Upper lobe of left lung (tissue), 6 donors: ENCODE data around the gene WNK3. TPM values are rescaled to one million over a fixed set of nuclear protein-coding genes. Genes with fewer than 3 reads are reported as not detected.
"Not testable (repeated sequence)": the region's sequence is repeated elsewhere in the genome, so short reads cannot be mapped to it uniquely, and the experiment has no call there.

ENCODE experiments used
- ATAC-seq, 2 donors: fragments of 200-7000 bp; cut with Tn5 transposase; one replicate each; pipeline ENCODE4 v1.9.1; 2022; ENCODE audit warnings: mild to moderate bottlenecking in 2 of 2, moderate library complexity in 2 of 2; ENCODE audit not compliant: low FRiP score in 2 of 2
- DNase-seq, 2 donors: peaks; one replicate each; pipeline ENCODE4 v3.0.0-alpha.2; 2019 to 2020
- H3K27ac ChIP-seq, 4 donors: fragments of 200-600 bp; sonication (generic); one replicate each; pipeline ENCODE4 v1.5.1; 2016 to 2019
- H3K27me3 ChIP-seq, 4 donors: fragments of 200-600 bp; sonication (generic); one replicate each; pipeline ENCODE4 v1.5.1; 2017 to 2019
- H3K36me3 ChIP-seq, 4 donors: fragments of 200-600 bp; sonication (generic); one replicate each; pipeline ENCODE4 v1.5.1; 2016 to 2019
- H3K4me1 ChIP-seq, 4 donors: fragments of 200-600 bp; sonication (generic); one replicate each; pipeline ENCODE4 v1.5.1; 2018 to 2019
- H3K4me3 ChIP-seq, 4 donors: fragments of 200-600 bp; sonication (generic); one replicate each; pipeline ENCODE4 v1.5.1; 2017 to 2019; ENCODE audit warnings: mild to moderate bottlenecking in 2 of 4, moderate library complexity in 1 of 4
- H3K9me3 ChIP-seq, 4 donors: fragments of 200-600 bp; sonication (generic); one replicate each; pipeline ENCODE4 v1.5.1; 2018 to 2019
- EP300 ChIP-seq, 4 donors: sonication (generic); formaldehyde crosslinking; IDR thresholded peaks; one replicate each; pipeline ENCODE4 v1.5.1; 2017; ENCODE audit warnings: antibody characterized with exemption in 4 of 4, control low read depth in 2 of 4
- POLR2A ChIP-seq, 4 donors: fragments of 450-650 bp; IDR thresholded peaks; one replicate each; pipeline ENCODE4 v1.5.1; 2016 to 2017; ENCODE audit warnings: antibody characterized with exemption in 4 of 4, mild to moderate bottlenecking in 2 of 4
- POLR2AphosphoS5 ChIP-seq, 2 donors: sonication (generic); formaldehyde crosslinking; IDR thresholded peaks; one replicate each; pipeline ENCODE4 v1.5.1; 2017; ENCODE audit warnings: antibody characterized with exemption in 2 of 2
- WGBS, 2 donors: methylation state at CpG; one replicate each; pipeline ENCODE4 v1.1.5; 2017 to 2018; 5-methylcytosine and 5-hydroxymethylcytosine counted together
- total RNA-seq, 6 donors: library from RNA; depleted of rRNA in 4 of 6; stranded (reverse); fragments of >200 nt in 4 of 6; gene quantifications; one replicate each; pipeline versions ENCODE4 v1.1.0 to v1.2.1, GENCODE V29; 2016 to 2021
- TF ChIP-seq, protein P1 (sequence below), 6 experiments: fragments of 450-650 bp in 4 of 6; fragments of 200-600 bp in 2 of 6; sonication (generic) in 2 of 6; IDR thresholded peaks; one replicate each; pipeline ENCODE4 v1.5.1; 2016 to 2019; ENCODE audit warnings: antibody characterized with exemption in 6 of 6
- donor health status: DM: no; HTN: no; CAD: no; lungs with moderate emphysema.
- donor health status: DM: no; HTN: yes; CAD: no; lungs with severe emphysema.

Gene WNK3
- 1 to 10 TPM in 2 of 6 donors, under 1 TPM in 4; 0.84 to 1.4 (median 0.90) TPM for total RNA-seq

DNA sequence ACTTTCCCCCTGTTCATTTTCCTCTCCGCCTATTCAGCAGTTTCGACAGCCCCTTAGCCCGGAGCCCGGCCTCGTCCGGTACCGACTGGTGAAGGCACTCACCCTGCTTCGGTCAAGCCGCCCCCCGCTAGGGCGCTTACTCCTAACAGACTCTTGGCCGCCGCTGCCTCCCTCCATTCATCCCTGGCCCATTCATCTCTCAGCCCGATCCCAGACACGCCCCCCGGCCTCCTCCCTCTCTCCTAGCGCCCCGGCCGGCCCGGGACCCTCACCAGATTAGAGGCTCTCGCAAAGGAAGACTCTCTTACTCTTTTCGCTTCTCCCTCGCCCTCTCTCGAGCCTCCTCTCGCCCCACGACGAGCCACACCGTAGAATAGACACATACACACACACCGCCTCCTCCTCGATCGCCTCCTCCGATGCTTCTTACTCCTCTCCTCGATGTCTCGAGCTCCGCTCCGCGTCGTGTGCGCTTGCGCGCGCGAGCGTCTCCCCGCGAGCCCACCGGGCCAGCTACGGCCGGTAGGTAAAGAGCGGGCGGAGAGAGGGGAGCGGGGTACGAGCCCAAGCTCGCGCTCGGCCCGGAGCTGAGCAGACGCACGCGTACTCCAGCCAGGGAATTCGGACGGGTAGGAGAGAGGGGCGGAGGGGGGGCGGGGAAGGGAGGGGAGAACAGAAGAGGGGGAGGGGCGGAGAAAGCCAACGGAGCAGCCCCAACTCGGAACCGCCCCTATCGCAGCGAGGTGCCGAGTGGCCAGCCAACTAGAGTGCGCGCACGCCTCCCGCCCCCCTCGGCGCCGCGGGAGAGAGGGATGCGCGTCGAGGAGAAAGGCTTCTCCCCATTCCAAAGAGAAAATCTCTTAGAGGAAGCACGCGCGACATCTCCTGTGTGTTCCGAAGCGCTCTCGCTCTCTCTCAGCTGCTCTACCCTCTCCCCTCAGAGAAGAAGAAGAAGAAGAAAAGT lies at the start of gene WNK3:
Gene WNK3, minus strand, starts transcription at position 633 of the 964 bp plus-strand sequence.
- DNase-seq (peak; percentile 59 to 90), ATAC-seq (peak; percentile 86 to 96)
- TF ChIP-seq EP300 (IDR thresholded peaks at IDR 0.05) (no peak), POLR2AphosphoS5 (IDR thresholded peaks at IDR 0.05) (no peak), POLR2A (IDR thresholded peaks at IDR 0.05) (no peak)
- TF ChIP-seq, protein P1, sequence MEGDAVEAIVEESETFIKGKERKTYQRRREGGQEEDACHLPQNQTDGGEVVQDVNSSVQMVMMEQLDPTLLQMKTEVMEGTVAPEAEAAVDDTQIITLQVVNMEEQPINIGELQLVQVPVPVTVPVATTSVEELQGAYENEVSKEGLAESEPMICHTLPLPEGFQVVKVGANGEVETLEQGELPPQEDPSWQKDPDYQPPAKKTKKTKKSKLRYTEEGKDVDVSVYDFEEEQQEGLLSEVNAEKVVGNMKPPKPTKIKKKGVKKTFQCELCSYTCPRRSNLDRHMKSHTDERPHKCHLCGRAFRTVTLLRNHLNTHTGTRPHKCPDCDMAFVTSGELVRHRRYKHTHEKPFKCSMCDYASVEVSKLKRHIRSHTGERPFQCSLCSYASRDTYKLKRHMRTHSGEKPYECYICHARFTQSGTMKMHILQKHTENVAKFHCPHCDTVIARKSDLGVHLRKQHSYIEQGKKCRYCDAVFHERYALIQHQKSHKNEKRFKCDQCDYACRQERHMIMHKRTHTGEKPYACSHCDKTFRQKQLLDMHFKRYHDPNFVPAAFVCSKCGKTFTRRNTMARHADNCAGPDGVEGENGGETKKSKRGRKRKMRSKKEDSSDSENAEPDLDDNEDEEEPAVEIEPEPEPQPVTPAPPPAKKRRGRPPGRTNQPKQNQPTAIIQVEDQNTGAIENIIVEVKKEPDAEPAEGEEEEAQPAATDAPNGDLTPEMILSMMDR (IDR thresholded peaks at IDR 0.05), result no peak
- Histone ChIP-seq H3K4me1 (peaks cover 0 to 6% (median 4%) of the 10 kb centered on the region in 4 donors), H3K4me3 (peak within 1 kb of the TSS; percentile 29 to 55 (median 46)), H3K27ac (peak within 1 kb of the TSS in 3 of 4 donors; percentile 40 to 64 (median 60)), H3K9me3 (peaks cover 0 to 6% (median 0%) of the 10 kb centered on the region in 4 donors), H3K36me3 (no peaks in the 10 kb centered on the region), H3K27me3 (no peaks in the 10 kb centered on the region)
- WGBS, 2 donors, result 2 to 41% methylated on average over 29 to 88 of the region's 88 CpGs

DNA sequence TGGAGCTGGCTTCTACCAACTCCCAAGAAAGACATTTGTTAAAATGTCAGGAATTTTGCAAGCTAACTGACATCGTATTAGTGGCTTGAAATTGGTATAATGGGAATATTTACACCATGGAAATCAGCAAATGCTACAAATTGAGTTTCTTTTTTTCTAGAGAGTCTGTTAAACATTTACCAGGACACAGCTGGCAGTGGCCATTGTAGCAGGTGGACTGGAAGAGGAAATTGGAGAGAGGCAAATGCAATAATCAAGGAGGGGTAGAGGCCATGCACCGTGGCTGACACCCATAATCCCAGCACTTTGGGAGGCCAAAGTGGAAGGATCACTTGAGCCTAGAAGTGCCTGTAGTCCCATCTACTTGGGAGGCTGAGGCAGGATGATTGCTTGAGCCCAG lies 49.4 kb upstream of the WNK3 start:
- TF ChIP-seq EP300 (IDR thresholded peaks at IDR 0.05) (no peak), POLR2AphosphoS5 (IDR thresholded peaks at IDR 0.05) (no peak), POLR2A (IDR thresholded peaks at IDR 0.05) (no peak)
- TF ChIP-seq, protein P1 (IDR thresholded peaks at IDR 0.05), result no peak
- no peaks in the 10 kb centered on the region for H3K27me3 ChIP-seq
- H3K36me3 ChIP-seq, result no peaks in the 10 kb centered on the region
- H3K4me1 ChIP-seq, result no peaks in the 10 kb centered on the region
- 52 to 70% methylated on average over 2 of the region's 2 CpGs for WGBS, 2 donors
- H3K27ac ChIP-seq, result no peak overlapping the region
- DNase-seq (no peak), ATAC-seq (no peak)
- H3K9me3 ChIP-seq, result no peaks in the 10 kb centered on the region
- no peak overlapping the region for H3K4me3 ChIP-seq

DNA sequence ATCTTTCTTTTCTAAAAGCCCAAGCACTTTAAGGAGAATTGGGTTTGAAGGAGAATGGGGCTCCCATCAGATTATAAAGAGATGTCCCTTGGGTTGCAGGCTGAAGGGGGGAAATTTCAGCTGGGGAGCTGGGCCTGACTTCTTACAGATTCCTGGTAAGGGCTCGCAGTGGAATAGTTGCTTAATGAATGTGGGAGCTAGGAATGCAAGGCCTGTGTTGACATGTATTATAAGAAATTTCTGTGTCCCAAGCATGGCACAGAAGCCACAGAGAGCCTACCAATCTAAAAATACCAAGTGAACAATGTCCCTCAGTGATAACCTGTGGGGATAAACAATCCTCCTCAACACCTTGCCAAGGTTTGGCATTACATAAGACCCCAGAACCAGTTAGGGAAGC lies 39.3 kb upstream of the WNK3 start:
- H3K36me3 ChIP-seq, result no peaks in the 10 kb centered on the region
- no peak overlapping the region for H3K27ac ChIP-seq
- no peaks in the 10 kb centered on the region for H3K27me3 ChIP-seq
- TF ChIP-seq EP300 (IDR thresholded peaks at IDR 0.05), result no peak
- TF ChIP-seq POLR2AphosphoS5 (IDR thresholded peaks at IDR 0.05), result no peak
- no peak for TF ChIP-seq POLR2A (IDR thresholded peaks at IDR 0.05)
- TF ChIP-seq, protein P1 (IDR thresholded peaks at IDR 0.05), result no peak
- ATAC-seq (no peak), DNase-seq (no peak)
- WGBS, 2 donors, result 71 to 79% methylated on average over 1 of the region's 1 CpG
- no peaks in the 10 kb centered on the region for H3K4me1 ChIP-seq
- no peaks in the 10 kb centered on the region for H3K9me3 ChIP-seq
- no peak overlapping the region for H3K4me3 ChIP-seq

DNA sequence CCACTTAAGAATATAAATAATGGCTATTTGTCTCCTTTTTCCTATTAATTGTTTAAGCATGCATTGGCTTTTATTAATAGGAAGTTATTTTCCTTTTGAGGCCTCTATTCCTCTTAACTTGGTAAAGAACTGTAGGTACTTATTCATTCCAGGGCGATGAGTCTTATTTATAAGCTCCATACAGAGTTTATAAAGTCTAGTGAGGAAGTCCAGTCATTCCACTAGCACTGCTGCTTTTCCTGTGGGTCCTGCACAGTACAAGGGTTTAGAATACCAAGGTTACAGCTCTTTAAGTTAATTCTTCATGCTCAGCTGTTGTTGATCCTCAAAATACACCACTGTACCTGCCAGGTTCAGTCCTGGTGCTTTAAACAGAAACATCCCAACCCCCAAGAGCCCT lies 28.5 kb upstream of the WNK3 start:
- no peaks in the 10 kb centered on the region for H3K4me1 ChIP-seq
- no peak for DNase-seq
- no peak overlapping the region for H3K27ac ChIP-seq
- no peaks in the 10 kb centered on the region for H3K9me3 ChIP-seq
- TF ChIP-seq POLR2A (IDR thresholded peaks at IDR 0.05) (no peak), POLR2AphosphoS5 (IDR thresholded peaks at IDR 0.05) (no peak), EP300 (IDR thresholded peaks at IDR 0.05) (no peak)
- TF ChIP-seq, protein P1 (IDR thresholded peaks at IDR 0.05), result no peak
- no peak for ATAC-seq
- H3K27me3 ChIP-seq, result no peaks in the 10 kb centered on the region
- no peaks in the 10 kb centered on the region for H3K36me3 ChIP-seq
- 44 to 63% methylated on average over 1 of the region's 1 CpG for WGBS, 2 donors
- H3K4me3 ChIP-seq, result no peak overlapping the region

DNA sequence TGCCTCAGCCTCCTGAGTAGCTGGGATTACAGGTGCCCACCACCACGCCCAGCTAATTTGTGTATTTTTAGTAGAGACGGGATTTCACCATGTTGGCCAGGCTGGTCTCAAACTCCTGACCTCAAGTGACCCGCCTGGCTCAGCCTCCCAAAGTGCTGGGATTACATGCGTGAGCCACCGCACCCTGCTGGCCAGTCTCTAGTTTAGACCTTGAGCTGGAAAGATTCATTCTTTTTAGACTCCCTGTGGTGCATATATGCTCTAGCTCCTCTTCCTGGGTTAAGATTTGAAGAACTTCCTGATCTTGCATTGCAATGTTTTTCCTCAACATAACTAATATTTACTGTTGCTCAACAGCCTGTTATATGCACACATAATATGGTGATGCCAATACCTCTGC lies 26.8 kb upstream of the WNK3 start:
- WGBS, 2 donors, result 80 to 90% methylated on average over 5 of the region's 5 CpGs
- H3K27me3 ChIP-seq, ATAC-seq, DNase-seq, H3K4me1 ChIP-seq, H3K9me3 ChIP-seq, H3K36me3 ChIP-seq, H3K27ac ChIP-seq, H3K4me3 ChIP-seq: not testable (repeated sequence)
